Measurements from ENCODE around the gene MAN2A1. TPM values are rescaled to one million over a fixed set of nuclear protein-coding genes. Genes with fewer than 3 reads are reported as not detected.

Gene MAN2A1
- total RNA-seq, 4 donors from 2014 or later, result 37.0 to 45.9 (median 39.8) TPM

DNA sequence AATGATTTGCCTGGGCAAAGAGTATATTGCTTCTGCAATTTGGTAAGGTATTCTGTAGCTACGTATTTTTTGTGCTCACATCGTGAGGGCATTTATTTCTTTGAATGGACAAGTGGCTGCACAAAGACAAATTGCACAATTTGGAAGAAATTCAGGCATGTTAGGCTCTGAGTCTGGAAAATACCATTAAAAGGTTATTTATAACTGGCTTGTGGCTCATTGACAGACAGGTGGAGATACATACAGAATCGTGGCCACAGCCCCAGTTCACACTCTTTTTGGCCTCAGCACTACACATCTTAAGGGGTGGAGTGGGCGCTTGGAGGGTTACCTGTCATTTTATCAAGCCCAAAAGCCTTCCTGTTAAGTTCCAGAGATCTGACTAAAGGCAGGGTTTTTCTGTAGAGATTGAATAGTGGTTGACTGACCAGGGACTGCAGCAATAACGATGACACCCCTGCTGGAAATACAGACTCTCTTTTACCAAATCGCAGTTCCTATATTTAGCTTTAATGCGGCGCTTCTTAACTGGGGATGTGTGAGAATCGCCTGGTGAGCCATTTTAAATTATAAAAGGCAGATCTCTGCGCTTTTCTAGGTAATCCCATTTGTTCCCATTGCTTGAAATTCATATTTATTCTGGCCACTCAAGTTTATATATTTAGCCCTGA is 14.7 kb downstream of the MAN2A1 start:
- no peak overlapping the region for H3K4me3 ChIP-seq
- DNase-seq (ENCODE audit: low spot score in 2 of 2), result no peak
- no peak overlapping the region for H3K27ac ChIP-seq
- TF ChIP-seq POLR2AphosphoS5 (IDR thresholded peaks at IDR 0.05) (no peak), EP300 (IDR thresholded peaks at IDR 0.05) (no peak), POLR2A (IDR thresholded peaks at IDR 0.05) (no peak), CTCF (IDR thresholded peaks at IDR 0.05) (no peak)
- H3K27me3 ChIP-seq, result no peaks in the 10 kb centered on the region
- no peaks in the 10 kb centered on the region for H3K36me3 ChIP-seq
- H3K9me3 ChIP-seq, result no peaks in the 10 kb centered on the region
- H3K4me1 ChIP-seq, result peaks cover 28% of the 10 kb centered on the region
- WGBS, result 77% methylated on average over 10 of the region's 10 CpGs

- H3K4me3 ChIP-seq, result no peak overlapping the region
- DNase-seq (ENCODE audit: low spot score in 2 of 2), result no peak
- no peak overlapping the region for H3K27ac ChIP-seq
- no peaks in the 10 kb centered on the region for H3K27me3 ChIP-seq
- no peaks in the 10 kb centered on the region for H3K36me3 ChIP-seq
- H3K9me3 ChIP-seq, result no peaks in the 10 kb centered on the region
- WGBS, result 100% methylated on average over 1 of the region's 1 CpG
- no peak for TF ChIP-seq CTCF (IDR thresholded peaks at IDR 0.05)
- no peak for TF ChIP-seq POLR2A (IDR thresholded peaks at IDR 0.05)
- H3K4me1 ChIP-seq, result peaks cover 28% of the 10 kb centered on the region
Observed at GRCh38 chr5:109705596-109705995, 15.9 kb downstream of the MAN2A1 start.

DNA sequence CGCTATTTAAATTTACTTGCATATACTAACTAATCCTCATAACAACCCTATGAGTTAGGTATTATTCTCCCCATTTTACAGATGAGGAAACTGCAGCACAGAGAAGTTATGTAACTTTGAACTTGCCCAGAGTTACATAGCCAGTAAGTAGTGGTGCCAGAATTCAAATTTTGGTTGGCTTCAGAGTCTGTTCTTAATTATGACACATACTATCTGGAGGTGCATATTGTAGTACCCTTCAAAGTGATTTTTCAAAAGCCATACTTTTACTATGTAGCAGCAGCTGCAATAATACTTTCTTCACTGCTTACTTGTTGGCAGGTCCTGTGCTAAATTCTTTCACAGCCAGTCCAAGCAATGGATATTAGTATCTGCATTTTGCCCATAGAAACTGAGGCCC is 16.4 kb downstream of the MAN2A1 start:
- TF ChIP-seq EP300 (IDR thresholded peaks at IDR 0.05) (no peak), POLR2AphosphoS5 (IDR thresholded peaks at IDR 0.05) (no peak), CTCF (IDR thresholded peaks at IDR 0.05) (no peak)
- H3K36me3 ChIP-seq, result no peaks in the 10 kb centered on the region
- H3K4me1 ChIP-seq, result peaks cover 28% of the 10 kb centered on the region
- WGBS, result 100% methylated on average over 1 of the region's 1 CpG
- H3K9me3 ChIP-seq, result no peaks in the 10 kb centered on the region
- no peak for DNase-seq (ENCODE audit: low spot score in 2 of 2)
- H3K27me3 ChIP-seq, result no peaks in the 10 kb centered on the region
- H3K4me3 ChIP-seq, result no peak overlapping the region
- H3K27ac ChIP-seq, result no peak overlapping the region

DNA sequence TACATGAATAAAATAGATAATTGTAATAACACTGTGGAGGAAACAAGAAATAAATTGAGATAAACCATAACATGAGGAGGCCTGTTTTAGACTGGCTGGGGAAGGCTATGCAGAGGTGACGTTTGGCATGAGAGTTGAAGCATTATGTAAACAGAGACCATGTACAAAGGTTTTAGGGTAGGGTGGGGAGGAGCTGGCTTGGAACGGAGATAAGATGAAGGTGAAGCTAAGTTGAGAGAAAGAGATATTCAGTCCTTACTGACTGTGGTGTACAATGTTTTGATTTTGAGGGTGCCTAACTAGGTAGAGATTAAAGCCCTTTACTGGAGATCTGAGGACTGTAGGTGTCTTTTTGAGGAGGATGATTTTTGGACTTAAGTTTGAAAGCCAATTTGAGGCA is 17.8 kb downstream of the MAN2A1 start:
- Histone ChIP-seq H3K9me3 (no peaks in the 10 kb centered on the region), H3K27ac (no peak overlapping the region), H3K27me3 (no peaks in the 10 kb centered on the region), H3K4me3 (no peak overlapping the region), H3K4me1 (peaks cover 19% of the 10 kb centered on the region), H3K36me3 (no peaks in the 10 kb centered on the region)
- TF ChIP-seq CTCF (IDR thresholded peaks at IDR 0.05) (no peak), POLR2A (IDR thresholded peaks at IDR 0.05) (no peak), POLR2AphosphoS5 (IDR thresholded peaks at IDR 0.05) (no peak), EP300 (IDR thresholded peaks at IDR 0.05) (no peak)
- DNase-seq (ENCODE audit: low spot score in 2 of 2), result no peak
- 80% methylated on average over 2 of the region's 2 CpGs for WGBS

- no peak for DNase-seq (ENCODE audit: low spot score in 2 of 2)
- H3K27me3 ChIP-seq, result no peaks in the 10 kb centered on the region
- peaks cover 16% of the 10 kb centered on the region for H3K4me1 ChIP-seq
- no peak overlapping the region for H3K27ac ChIP-seq
- H3K36me3 ChIP-seq, result no peaks in the 10 kb centered on the region
- H3K9me3 ChIP-seq, result no peaks in the 10 kb centered on the region
- H3K4me3 ChIP-seq, result no peak overlapping the region
- no peak for TF ChIP-seq CTCF (IDR thresholded peaks at IDR 0.05)
- TF ChIP-seq POLR2AphosphoS5 (IDR thresholded peaks at IDR 0.05), result no peak
- no peak for TF ChIP-seq POLR2A (IDR thresholded peaks at IDR 0.05)
- no peak for TF ChIP-seq EP300 (IDR thresholded peaks at IDR 0.05)
- 96% methylated on average over 2 of the region's 2 CpGs for WGBS
Observed at GRCh38 chr5:109708813-109709212, 19.1 kb downstream of the MAN2A1 start.
